ENCODE measurements around the gene PHEX.

Gene PHEX

GRCh38 chrX:22155126-22155525 lies 123.0 kb downstream of the PHEX start:
- H3K4me3 ChIP-seq (ENCODE audit: low read length) = no peak overlapping the region
- TF ChIP-seq CTCF (IDR thresholded peaks at IDR 0.05; ENCODE audit: insufficient read depth, low read depth, low read length, missing control alignments) = no peak
- no peak for DNase-seq (ENCODE audit: low read depth)

GRCh38 chrX:22159071-22159470 lies 126.9 kb downstream of the PHEX start:
- peak; percentile 39 for DNase-seq (ENCODE audit: low read depth)

GRCh38 chrX:22163326-22163725 lies 131.2 kb downstream of the PHEX start:
- TF ChIP-seq CTCF (IDR thresholded peaks at IDR 0.05; ENCODE audit: insufficient read depth, low read depth, low read length, missing control alignments) = no peak
- H3K4me3 ChIP-seq (ENCODE audit: low read length) = no peak overlapping the region
- DNase-seq (ENCODE audit: low read depth) = no peak

More at GRCh38 chrX:22159071-22159470, 126.9 kb downstream of the PHEX start:
- H3K4me3 ChIP-seq (ENCODE audit: low read length) = no peak overlapping the region
- TF ChIP-seq CTCF (IDR thresholded peaks at IDR 0.05; ENCODE audit: insufficient read depth, low read depth, low read length, missing control alignments) = no peak

GRCh38 chrX:22164770-22165388 lies 132.8 kb downstream of the PHEX start:
- DNase-seq (ENCODE audit: low read depth) = peak; percentile 48
- H3K4me3 ChIP-seq (ENCODE audit: low read length) = no peak overlapping the region
- no peak for TF ChIP-seq CTCF (IDR thresholded peaks at IDR 0.05; ENCODE audit: insufficient read depth, low read depth, low read length, missing control alignments)

GRCh38 chrX:22165732-22166457 lies 133.8 kb downstream of the PHEX start:
- DNase-seq (ENCODE audit: low read depth) = peak; percentile 49
- TF ChIP-seq CTCF (IDR thresholded peaks at IDR 0.05; ENCODE audit: insufficient read depth, low read depth, low read length, missing control alignments) = no peak
- no peak overlapping the region for H3K4me3 ChIP-seq (ENCODE audit: low read length)

GRCh38 chrX:22171287-22172060 lies 139.3 kb downstream of the PHEX start:
- peak; percentile 56 for DNase-seq (ENCODE audit: low read depth)
- TF ChIP-seq CTCF (IDR thresholded peaks at IDR 0.05; ENCODE audit: insufficient read depth, low read depth, low read length, missing control alignments) = no peak
- no peak overlapping the region for H3K4me3 ChIP-seq (ENCODE audit: low read length)
